Measurements from ENCODE around the gene PLEKHA3.

PLEKHA3 gene

DNA sequence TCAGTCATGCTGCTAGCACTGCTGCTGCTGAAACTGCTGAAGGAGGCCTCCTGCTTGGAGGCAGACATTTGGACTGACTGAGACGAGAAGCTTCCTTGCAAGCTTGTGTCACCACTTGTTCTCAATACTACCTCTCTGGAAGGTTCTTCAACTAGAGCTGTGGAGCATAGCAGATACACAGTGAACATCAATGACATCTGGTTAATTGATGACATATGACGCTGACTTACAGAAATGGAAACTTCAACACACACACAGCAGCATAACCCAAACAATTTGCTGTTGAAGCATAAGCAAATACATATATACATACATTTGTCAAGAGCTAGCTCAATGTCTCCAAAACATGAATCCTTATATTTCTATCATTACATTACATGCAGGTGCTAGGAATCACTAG is 47.3 kb downstream of the PLEKHA3 start:
- Mint-ChIP-seq H3K36me3 (ENCODE audit: low read depth) (peaks cover 54% of the 10 kb centered on the region), H3K27me3 (ENCODE audit: low read depth, poor library complexity) (no peaks in the 10 kb centered on the region), H3K4me1 (peaks cover 9% of the 10 kb centered on the region), H3K27ac (no peak overlapping the region), H3K9me3 (peaks cover 12% of the 10 kb centered on the region), H3K4me3 (no peak overlapping the region)
- TF ChIP-seq, protein P1, sequence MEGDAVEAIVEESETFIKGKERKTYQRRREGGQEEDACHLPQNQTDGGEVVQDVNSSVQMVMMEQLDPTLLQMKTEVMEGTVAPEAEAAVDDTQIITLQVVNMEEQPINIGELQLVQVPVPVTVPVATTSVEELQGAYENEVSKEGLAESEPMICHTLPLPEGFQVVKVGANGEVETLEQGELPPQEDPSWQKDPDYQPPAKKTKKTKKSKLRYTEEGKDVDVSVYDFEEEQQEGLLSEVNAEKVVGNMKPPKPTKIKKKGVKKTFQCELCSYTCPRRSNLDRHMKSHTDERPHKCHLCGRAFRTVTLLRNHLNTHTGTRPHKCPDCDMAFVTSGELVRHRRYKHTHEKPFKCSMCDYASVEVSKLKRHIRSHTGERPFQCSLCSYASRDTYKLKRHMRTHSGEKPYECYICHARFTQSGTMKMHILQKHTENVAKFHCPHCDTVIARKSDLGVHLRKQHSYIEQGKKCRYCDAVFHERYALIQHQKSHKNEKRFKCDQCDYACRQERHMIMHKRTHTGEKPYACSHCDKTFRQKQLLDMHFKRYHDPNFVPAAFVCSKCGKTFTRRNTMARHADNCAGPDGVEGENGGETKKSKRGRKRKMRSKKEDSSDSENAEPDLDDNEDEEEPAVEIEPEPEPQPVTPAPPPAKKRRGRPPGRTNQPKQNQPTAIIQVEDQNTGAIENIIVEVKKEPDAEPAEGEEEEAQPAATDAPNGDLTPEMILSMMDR (IDR thresholded peaks at IDR 0.05), result no peak
- no peak for DNase-seq

DNA sequence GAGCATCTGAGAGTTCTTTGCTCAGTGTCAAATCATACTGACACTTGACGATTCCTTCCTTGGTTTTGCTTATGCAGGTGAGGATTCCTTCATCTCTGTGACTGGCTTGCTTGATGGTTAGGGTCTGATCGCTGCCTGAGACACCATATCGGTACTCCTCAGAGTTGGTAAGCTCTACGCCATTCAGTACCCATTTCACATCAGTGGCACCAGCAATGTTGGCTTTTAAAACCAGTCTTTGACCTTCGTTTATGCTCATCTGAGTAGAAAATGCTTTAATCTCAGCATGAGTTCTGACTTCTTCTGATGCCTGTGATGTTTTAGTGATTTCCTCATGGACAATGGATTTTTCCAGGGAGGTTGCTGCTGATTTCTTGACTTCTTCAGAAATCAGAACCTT is 48.4 kb downstream of the PLEKHA3 start:
- Mint-ChIP-seq H3K27ac (no peak overlapping the region), H3K27me3 (ENCODE audit: low read depth, poor library complexity) (no peaks in the 10 kb centered on the region), H3K4me1 (peaks cover 8% of the 10 kb centered on the region), H3K4me3 (no peak overlapping the region), H3K36me3 (ENCODE audit: low read depth) (peaks cover 65% of the 10 kb centered on the region), H3K9me3 (peaks cover 5% of the 10 kb centered on the region)
- TF ChIP-seq, protein P1 (IDR thresholded peaks at IDR 0.05), result no peak
- DNase-seq, result no peak

DNA sequence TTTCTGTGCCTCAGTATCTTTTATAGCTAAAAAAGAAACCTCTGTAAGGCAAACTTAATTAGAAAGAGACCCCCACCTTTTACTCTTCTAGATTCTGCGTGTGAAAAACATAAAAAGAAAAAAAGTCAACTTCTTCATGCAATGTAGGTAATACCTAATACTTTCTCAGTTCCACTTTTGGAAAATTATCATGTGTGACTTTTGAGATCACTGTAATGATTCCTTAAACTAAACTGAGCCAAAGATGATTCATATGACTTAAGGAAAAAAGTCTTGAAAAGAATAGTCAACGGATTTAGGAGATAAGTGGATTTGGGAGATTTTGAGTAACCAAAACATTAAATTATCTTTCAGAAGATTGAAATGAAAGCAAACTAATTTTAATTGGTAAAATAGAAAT is 48.9 kb downstream of the PLEKHA3 start:
- H3K27me3 Mint-ChIP-seq (ENCODE audit: low read depth, poor library complexity), result no peaks in the 10 kb centered on the region
- TF ChIP-seq, protein P1 (IDR thresholded peaks at IDR 0.05), result no peak
- peaks cover 5% of the 10 kb centered on the region for H3K4me1 Mint-ChIP-seq
- H3K27ac Mint-ChIP-seq, result no peak overlapping the region
- DNase-seq, result no peak
- no peak overlapping the region for H3K4me3 Mint-ChIP-seq
- peaks cover 70% of the 10 kb centered on the region for H3K36me3 Mint-ChIP-seq (ENCODE audit: low read depth)
- H3K9me3 Mint-ChIP-seq, result peaks cover 5% of the 10 kb centered on the region

DNA sequence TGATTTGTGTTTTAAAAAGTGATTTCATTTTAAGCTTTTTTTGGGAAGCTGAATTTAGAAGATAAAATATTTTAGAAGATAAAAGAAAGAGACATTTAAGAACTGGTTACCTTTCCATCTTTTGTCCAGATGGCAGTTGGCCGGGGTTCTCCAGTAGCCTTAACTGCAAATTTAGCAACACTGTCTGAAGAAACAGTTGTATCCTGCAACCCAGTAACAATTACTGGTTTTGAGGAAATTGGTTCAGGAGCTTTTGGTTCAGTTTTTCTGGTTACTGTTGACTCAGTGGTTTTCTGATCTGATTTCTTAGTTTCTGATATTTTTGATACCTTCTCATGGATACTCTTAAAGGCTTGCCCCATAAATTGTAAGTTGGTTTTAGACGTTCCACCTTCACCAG is 49.9 kb downstream of the PLEKHA3 start:
- peaks cover 5% of the 10 kb centered on the region for H3K9me3 Mint-ChIP-seq
- DNase-seq, result no peak
- peaks cover 5% of the 10 kb centered on the region for H3K4me1 Mint-ChIP-seq
- H3K4me3 Mint-ChIP-seq, result no peak overlapping the region
- no peaks in the 10 kb centered on the region for H3K27me3 Mint-ChIP-seq (ENCODE audit: low read depth, poor library complexity)
- H3K27ac Mint-ChIP-seq, result no peak overlapping the region
- TF ChIP-seq, protein P1 (IDR thresholded peaks at IDR 0.05), result no peak
- peaks cover 79% of the 10 kb centered on the region for H3K36me3 Mint-ChIP-seq (ENCODE audit: low read depth)

DNA sequence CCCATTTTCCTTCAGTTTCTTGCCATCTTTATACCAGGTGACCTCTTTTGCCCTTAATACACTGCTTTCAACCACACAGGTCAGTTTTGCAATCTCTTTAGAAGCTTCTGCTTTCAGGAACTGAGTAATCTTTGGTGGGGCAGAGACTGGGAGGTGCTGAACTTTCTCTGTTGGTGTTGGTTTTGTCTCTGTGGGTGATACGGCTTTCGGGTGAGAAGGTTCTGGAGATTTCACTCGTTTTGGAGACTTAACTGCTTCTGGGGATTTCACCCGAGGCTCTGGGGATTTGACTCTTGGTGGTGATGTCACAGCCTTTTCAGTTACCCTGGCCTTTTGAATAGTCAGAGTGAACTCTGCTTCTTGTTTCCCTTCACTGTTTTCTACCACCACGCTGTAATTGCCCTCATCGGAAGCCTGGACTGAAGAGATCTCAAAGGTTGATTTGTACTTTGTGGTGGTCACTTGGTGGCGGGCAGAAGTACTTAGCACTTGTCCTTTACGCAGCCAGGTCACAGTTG is 50.4 kb downstream of the PLEKHA3 start:
- Mint-ChIP-seq H3K9me3 (peaks cover 2% of the 10 kb centered on the region), H3K4me1 (peaks cover 2% of the 10 kb centered on the region), H3K27me3 (ENCODE audit: low read depth, poor library complexity) (no peaks in the 10 kb centered on the region), H3K27ac (peak overlapping the region; percentile 62), H3K4me3 (no peak overlapping the region), H3K36me3 (ENCODE audit: low read depth) (peaks cover 80% of the 10 kb centered on the region)
- DNase-seq, result no peak
- TF ChIP-seq, protein P1 (IDR thresholded peaks at IDR 0.05), result no peak

DNA sequence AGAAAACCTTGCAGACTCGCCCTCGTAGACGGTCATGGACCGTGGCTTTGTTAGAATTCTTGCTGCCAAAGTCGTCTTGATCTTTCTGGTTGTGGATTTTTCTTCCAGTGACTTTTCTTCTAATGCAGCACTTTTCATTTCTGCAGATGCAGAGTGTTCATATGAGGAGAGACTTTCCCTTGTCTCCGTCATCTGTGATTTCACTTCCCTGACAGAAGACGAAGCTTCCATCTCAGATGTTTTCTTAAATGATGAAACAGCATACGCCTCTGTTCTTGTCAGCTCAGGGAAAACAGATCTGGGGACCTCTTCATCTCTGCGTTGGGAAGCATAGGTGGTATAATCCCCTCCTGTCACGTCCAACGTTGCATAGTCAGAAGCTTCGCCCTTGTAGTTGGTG is 50.9 kb downstream of the PLEKHA3 start:
- Mint-ChIP-seq H3K27ac (peak overlapping the region; percentile 62), H3K27me3 (ENCODE audit: low read depth, poor library complexity) (no peaks in the 10 kb centered on the region), H3K4me3 (no peak overlapping the region), H3K4me1 (no peaks in the 10 kb centered on the region), H3K36me3 (ENCODE audit: low read depth) (peaks cover 75% of the 10 kb centered on the region), H3K9me3 (no peaks in the 10 kb centered on the region)
- TF ChIP-seq, protein P1 (IDR thresholded peaks at IDR 0.05), result no peak
- DNase-seq, result no peak

Measured in nephron progenitor cell (in vitro differentiated cells).